ENCODE results near the gene NELL1.

NELL1 gene

DNA sequence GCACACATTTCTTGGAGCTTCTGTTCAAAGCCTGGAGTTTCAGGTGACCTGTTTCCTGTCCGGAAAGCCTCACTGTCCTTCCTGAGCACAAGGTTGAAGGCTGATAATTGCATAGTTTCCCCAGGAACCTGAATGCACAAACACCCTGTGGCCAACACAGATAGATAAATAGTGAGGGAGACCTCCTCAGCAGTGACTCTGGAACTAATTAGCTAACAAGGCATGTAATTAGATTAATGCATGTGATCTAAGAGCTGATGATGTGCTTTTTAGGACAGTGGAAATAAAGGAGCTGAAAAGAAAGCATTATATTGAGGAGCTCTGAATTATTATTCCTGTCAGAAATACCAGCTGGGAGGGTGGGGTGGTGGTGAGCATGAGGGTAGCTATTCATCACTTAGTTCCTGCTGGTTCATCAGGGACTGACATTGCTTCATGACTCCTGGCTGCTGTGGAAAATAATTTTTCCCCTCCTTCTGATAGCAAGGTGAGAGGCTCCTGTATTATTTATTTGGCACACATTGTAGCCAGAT is 101.1 kb downstream of the NELL1 start:
- Histone ChIP-seq H3K4me3 (replicated peaks; ENCODE audit: insufficient read depth, low read length) (no peak overlapping the region), H3K27ac (replicated peaks) (no peak overlapping the region), H3K27me3 (ENCODE audit: insufficient read depth, poor library complexity, severe bottlenecking) (no peaks in the 10 kb centered on the region)
- DNase-seq (ENCODE audit: low read depth in 1 of 2, low spot score in 1 of 2): no peak
- TF ChIP-seq POLR2AphosphoS5 (IDR thresholded peaks at IDR 0.05; ENCODE audit: low read depth) (no peak), SPI1 (IDR thresholded peaks at IDR 0.05; ENCODE audit: borderline replicate concordance, low read depth) (no peak), GABPA (IDR thresholded peaks at IDR 0.05; ENCODE audit: low read depth) (no peak)
- TF ChIP-seq, protein P1, sequence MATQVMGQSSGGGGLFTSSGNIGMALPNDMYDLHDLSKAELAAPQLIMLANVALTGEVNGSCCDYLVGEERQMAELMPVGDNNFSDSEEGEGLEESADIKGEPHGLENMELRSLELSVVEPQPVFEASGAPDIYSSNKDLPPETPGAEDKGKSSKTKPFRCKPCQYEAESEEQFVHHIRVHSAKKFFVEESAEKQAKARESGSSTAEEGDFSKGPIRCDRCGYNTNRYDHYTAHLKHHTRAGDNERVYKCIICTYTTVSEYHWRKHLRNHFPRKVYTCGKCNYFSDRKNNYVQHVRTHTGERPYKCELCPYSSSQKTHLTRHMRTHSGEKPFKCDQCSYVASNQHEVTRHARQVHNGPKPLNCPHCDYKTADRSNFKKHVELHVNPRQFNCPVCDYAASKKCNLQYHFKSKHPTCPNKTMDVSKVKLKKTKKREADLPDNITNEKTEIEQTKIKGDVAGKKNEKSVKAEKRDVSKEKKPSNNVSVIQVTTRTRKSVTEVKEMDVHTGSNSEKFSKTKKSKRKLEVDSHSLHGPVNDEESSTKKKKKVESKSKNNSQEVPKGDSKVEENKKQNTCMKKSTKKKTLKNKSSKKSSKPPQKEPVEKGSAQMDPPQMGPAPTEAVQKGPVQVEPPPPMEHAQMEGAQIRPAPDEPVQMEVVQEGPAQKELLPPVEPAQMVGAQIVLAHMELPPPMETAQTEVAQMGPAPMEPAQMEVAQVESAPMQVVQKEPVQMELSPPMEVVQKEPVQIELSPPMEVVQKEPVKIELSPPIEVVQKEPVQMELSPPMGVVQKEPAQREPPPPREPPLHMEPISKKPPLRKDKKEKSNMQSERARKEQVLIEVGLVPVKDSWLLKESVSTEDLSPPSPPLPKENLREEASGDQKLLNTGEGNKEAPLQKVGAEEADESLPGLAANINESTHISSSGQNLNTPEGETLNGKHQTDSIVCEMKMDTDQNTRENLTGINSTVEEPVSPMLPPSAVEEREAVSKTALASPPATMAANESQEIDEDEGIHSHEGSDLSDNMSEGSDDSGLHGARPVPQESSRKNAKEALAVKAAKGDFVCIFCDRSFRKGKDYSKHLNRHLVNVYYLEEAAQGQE (IDR thresholded peaks at IDR 0.05; ENCODE audit: insufficient replicate concordance, low read depth): no peak
- TF ChIP-seq, protein P2, sequence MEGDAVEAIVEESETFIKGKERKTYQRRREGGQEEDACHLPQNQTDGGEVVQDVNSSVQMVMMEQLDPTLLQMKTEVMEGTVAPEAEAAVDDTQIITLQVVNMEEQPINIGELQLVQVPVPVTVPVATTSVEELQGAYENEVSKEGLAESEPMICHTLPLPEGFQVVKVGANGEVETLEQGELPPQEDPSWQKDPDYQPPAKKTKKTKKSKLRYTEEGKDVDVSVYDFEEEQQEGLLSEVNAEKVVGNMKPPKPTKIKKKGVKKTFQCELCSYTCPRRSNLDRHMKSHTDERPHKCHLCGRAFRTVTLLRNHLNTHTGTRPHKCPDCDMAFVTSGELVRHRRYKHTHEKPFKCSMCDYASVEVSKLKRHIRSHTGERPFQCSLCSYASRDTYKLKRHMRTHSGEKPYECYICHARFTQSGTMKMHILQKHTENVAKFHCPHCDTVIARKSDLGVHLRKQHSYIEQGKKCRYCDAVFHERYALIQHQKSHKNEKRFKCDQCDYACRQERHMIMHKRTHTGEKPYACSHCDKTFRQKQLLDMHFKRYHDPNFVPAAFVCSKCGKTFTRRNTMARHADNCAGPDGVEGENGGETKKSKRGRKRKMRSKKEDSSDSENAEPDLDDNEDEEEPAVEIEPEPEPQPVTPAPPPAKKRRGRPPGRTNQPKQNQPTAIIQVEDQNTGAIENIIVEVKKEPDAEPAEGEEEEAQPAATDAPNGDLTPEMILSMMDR (IDR thresholded peaks at IDR 0.05; ENCODE audit: insufficient read depth, low read length): no peak

DNA sequence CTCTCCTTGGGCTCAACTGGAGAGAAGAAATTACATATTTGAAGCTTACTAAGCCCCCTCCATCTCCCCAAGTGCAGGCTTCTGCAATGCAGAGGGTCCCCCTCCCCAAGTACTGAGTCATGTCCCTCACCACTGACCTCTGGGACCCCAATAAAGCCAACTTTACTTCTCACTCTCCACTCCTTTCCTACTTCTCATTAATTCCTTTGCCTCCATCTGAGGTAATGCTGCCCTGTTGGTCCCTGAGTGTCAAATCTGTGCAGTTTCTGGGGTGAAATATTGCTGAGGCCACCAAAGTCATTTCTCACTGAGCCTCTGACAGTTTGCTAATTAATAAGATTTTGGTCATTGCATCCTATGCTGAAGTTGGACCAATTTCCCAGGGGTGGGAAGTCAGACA is 101.6 kb downstream of the NELL1 start:
- H3K27ac ChIP-seq (replicated peaks): no peak overlapping the region
- TF ChIP-seq, protein P1 (IDR thresholded peaks at IDR 0.05; ENCODE audit: insufficient replicate concordance, low read depth): no peak
- TF ChIP-seq POLR2AphosphoS5 (IDR thresholded peaks at IDR 0.05; ENCODE audit: low read depth) (no peak), GABPA (IDR thresholded peaks at IDR 0.05; ENCODE audit: low read depth) (no peak), SPI1 (IDR thresholded peaks at IDR 0.05; ENCODE audit: borderline replicate concordance, low read depth) (no peak)
- TF ChIP-seq, protein P2 (IDR thresholded peaks at IDR 0.05; ENCODE audit: insufficient read depth, low read length): no peak
- DNase-seq (ENCODE audit: low read depth in 1 of 2, low spot score in 1 of 2): no peak
- no peaks in the 10 kb centered on the region for H3K27me3 ChIP-seq (ENCODE audit: insufficient read depth, poor library complexity, severe bottlenecking)
- no peak overlapping the region for H3K4me3 ChIP-seq (replicated peaks; ENCODE audit: insufficient read depth, low read length)

DNA sequence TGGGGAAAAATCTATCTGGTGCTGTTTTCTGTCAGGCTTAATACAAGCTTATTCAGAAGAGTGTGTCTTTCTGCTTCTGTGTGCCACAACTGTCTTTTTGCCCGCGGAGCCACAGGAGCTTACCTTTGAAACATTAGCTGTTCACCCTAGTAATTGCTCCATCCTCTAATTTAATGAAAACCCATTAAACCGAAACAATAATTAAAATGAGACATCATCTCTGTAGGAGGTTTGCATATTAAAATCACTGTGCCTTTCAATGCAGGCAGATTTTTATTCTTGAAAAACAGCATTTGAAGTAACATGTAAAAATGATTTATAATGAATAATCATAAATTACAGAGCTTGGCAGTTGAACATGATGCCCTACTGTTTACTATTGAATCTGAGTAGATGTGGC is 102.3 kb downstream of the NELL1 start:
- Histone ChIP-seq H3K27ac (replicated peaks) (no peak overlapping the region), H3K4me3 (replicated peaks; ENCODE audit: insufficient read depth, low read length) (no peak overlapping the region), H3K27me3 (ENCODE audit: insufficient read depth, poor library complexity, severe bottlenecking) (no peaks in the 10 kb centered on the region)
- no peak for DNase-seq (ENCODE audit: low read depth in 1 of 2, low spot score in 1 of 2)
- TF ChIP-seq SPI1 (IDR thresholded peaks at IDR 0.05; ENCODE audit: borderline replicate concordance, low read depth): no peak
- TF ChIP-seq, protein P1 (IDR thresholded peaks at IDR 0.05; ENCODE audit: insufficient replicate concordance, low read depth): no peak
- TF ChIP-seq, protein P2 (IDR thresholded peaks at IDR 0.05; ENCODE audit: insufficient read depth, low read length): no peak
- TF ChIP-seq GABPA (IDR thresholded peaks at IDR 0.05; ENCODE audit: low read depth): no peak
- TF ChIP-seq POLR2AphosphoS5 (IDR thresholded peaks at IDR 0.05; ENCODE audit: low read depth): no peak
